BJ (cell line): ENCODE results near the gene SMARCC1. TPM values are rescaled to one million over a fixed set of nuclear protein-coding genes. Genes with fewer than 3 reads are reported as not detected.

Experiments used
- CTCF ChIA-PET: fragments of 350-600 bp; formaldehyde crosslinking; extraction: SDS; loops from one replicate; lab custom pipeline; 2021; ENCODE audit warnings: antibody characterized with exemption, inconsistent platforms; lab: Yijun Ruan, JAX
- POLR2A ChIA-PET: fragments of 300-600 bp; sonication (Branson Sonifier 250); formaldehyde crosslinking; extraction: SDS; loops from one replicate; lab custom pipeline; 2021; ENCODE audit warnings: antibody characterized with exemption; lab: Charles Lee
- DNase-seq: peaks from one replicate; pipeline ENCODE4 v3.0.0-alpha.2; 2011; ENCODE audit warnings: low read depth
- H3K27me3 ChIP-seq: 2 replicates; pipeline ENCODE4 v1.6.0; 2011; ENCODE audit warnings: low read length; ENCODE audit not compliant: control insufficient read depth, insufficient read depth
- H3K36me3 ChIP-seq: 2 replicates; pipeline ENCODE4 v1.5.1; 2011; ENCODE audit warnings: low read length; ENCODE audit not compliant: control insufficient read depth, insufficient read depth
- H3K4me3 ChIP-seq: 2 replicates; pipeline ENCODE4 v1.5.1; 2011; ENCODE audit warnings: low read depth, mild to moderate bottlenecking, control low read depth, low read length
- polyA plus RNA-seq: library from polyadenylated mRNA; depleted of rRNA; stranded (reverse); fragments of >200 nt; gene quantifications from 2 replicates; pipeline ENCODE4 v1.2.3, GENCODE V29; 2011
- TF ChIP-seq, protein P1 (sequence below): IDR thresholded peaks from 2 replicates; pipeline ENCODE4 v1.5.1; 2011; ENCODE audit warnings: low read depth, mild to moderate bottlenecking, control low read depth, inconsistent platforms, low read length, moderate library complexity; ENCODE audit not compliant: insufficient read depth

Gene SMARCC1
- polyA plus RNA-seq, 1 experiment, result 25.8 TPM

DNA sequence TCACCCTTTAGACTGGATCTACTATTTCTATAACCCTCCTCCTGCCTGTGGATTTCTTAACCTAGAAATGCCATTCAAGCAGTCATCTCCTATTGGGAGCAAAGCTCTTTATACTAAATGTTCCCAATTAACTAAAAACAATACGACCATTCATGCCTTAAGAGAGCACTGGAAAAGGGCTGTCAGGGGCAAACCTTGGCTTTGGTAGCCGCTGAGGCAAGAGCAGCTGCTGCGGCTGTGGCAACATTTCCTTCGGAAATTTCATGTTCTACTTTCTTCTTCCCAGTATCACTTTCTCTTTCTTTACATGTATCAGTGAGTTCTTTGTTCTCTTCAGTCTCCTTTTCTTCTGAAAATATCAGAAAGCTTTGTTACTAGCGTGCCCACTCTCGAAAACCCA lies 146.7 kb downstream of the SMARCC1 start:
- no peak overlapping the region for H3K4me3 ChIP-seq
- H3K36me3 ChIP-seq, result peaks cover 7% of the 10 kb centered on the region; the same call in 1 of the 2 replicates
- H3K27me3 ChIP-seq, result no peaks in the 10 kb centered on the region
- ChIA-PET POLR2A (no interaction called here), CTCF (interaction anchor here (0.9 to 1.6 kb wide), 4 partner anchors 10 to 31 kb away, joined by 3 to 5 read pairs (median 3); no protein-coding TSS in a partner anchor)
- TF ChIP-seq, protein P1, sequence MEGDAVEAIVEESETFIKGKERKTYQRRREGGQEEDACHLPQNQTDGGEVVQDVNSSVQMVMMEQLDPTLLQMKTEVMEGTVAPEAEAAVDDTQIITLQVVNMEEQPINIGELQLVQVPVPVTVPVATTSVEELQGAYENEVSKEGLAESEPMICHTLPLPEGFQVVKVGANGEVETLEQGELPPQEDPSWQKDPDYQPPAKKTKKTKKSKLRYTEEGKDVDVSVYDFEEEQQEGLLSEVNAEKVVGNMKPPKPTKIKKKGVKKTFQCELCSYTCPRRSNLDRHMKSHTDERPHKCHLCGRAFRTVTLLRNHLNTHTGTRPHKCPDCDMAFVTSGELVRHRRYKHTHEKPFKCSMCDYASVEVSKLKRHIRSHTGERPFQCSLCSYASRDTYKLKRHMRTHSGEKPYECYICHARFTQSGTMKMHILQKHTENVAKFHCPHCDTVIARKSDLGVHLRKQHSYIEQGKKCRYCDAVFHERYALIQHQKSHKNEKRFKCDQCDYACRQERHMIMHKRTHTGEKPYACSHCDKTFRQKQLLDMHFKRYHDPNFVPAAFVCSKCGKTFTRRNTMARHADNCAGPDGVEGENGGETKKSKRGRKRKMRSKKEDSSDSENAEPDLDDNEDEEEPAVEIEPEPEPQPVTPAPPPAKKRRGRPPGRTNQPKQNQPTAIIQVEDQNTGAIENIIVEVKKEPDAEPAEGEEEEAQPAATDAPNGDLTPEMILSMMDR, result no peak
- no peak for DNase-seq

DNA sequence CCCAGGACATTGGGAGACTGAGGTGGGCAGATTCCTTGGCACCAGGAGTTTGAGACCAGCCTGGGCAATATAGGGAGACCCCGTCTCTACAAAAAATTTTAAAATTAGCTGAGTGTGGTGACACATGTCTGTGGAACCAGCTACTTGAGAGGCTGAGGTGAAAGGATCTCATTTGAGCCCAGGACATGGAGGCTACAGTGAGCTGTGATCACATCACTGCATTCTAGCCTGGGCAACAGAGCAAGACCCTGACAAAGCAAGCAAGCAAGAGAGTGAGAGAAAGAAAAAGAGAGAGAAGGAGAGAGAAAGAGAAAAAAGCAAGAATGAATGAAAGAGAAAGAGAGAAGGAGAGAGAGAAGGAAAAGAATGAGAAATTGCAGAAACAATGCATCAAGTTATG lies 150.9 kb downstream of the SMARCC1 start:
- Histone ChIP-seq H3K36me3 (peaks cover 12% of the 10 kb centered on the region), H3K4me3 (no peak overlapping the region), H3K27me3 (no peaks in the 10 kb centered on the region)
- TF ChIP-seq, protein P1, result no peak
- POLR2A ChIA-PET, result no interaction called here
- DNase-seq, result no peak
- CTCF ChIA-PET, result no interaction called here

DNA sequence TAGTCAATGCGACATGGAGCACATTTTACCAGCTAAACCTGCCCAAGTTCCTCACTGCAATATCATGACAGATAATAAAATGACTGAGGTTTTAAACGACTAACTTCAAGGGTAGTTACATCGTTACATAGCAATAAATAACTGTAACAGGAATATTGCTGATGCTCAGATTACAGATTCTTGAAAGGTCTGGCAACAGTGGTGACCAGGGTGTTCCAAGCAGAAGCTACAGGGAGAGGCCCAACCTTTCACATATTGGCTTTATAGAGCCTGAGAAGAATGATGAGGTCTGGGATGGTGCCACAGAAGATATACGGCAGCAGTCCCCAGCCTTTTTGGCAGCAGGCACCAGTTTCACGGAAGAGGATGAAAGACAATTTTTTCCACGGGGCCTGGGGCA lies 151.9 kb downstream of the SMARCC1 start:
- Histone ChIP-seq H3K4me3 (no peak overlapping the region), H3K27me3 (no peaks in the 10 kb centered on the region), H3K36me3 (peaks cover 8% of the 10 kb centered on the region)
- DNase-seq, result no peak
- ChIA-PET POLR2A (no interaction called here), CTCF (interaction anchor here (0.5 kb wide), 1 partner anchor 933 kb away, joined by 5 read pairs; no protein-coding TSS in a partner anchor)
- TF ChIP-seq, protein P1, result no peak

DNA sequence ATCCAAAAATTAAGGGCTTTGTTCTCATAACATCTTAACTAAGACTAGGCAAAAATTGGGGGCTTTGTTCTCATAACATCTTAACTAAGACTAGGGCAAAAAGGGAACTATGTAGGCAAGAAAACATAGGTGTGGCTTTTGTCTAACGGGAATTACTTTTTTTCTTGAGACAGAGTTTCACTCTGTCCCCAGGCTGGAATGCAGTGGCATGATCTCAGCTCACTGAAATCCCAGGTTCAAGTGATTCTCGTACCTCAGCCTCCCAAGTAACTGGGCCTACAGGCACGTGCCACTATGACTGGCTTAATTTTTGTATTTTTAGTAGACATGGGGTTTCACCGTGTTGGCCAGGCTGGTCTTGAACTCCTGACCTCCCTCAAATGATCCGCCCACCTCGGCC lies 153.3 kb downstream of the SMARCC1 start:
- POLR2A ChIA-PET, result no interaction called here
- CTCF ChIA-PET, result interaction anchor here (0.7 to 1.7 kb wide), 2 partner anchors 12 to 116 kb away, joined by 3 to 7 read pairs; no protein-coding TSS in a partner anchor
- H3K36me3 ChIP-seq, result peaks cover 6% of the 10 kb centered on the region
- H3K27me3 ChIP-seq, result no peaks in the 10 kb centered on the region
- DNase-seq, result no peak
- TF ChIP-seq, protein P1, result no peak
- no peak overlapping the region for H3K4me3 ChIP-seq

DNA sequence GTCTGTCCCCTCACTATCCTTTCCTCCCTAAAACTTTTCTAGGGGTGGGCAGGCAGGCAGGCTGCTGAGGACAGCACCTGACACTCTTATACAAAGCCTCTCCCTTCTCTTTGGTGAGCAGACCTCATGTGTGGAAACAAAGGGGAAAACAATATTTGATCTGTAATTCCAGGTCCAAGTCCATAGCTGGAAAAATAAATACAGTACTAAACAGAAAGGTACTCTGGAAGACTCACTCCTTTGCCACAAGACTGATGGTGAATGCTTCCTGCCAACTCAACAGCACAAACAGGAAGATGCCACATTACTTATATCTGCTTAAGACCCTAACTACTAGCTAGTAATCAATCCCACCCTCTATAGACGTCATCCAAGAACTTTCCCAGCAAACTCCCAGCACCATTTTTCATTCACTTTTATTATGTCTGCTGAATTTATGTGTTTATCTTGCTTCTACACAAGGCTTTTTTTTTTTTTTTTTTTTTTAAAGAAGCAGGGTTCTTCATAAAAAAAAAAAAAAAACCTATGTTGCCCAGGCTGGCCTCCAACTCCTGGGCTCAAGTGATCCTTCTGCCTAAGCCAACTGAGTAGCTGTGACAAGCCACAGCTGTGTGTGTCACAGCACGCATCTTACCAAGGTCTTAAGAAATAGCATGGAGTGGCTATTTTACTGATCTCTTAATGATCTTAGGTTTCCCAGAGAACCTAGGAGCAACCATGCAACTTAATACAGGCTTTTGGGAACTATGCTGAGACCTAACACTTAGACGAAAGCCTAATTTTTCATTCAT lies 158.8 kb downstream of the SMARCC1 start:
- Histone ChIP-seq H3K27me3 (no peaks in the 10 kb centered on the region), H3K4me3 (no peak overlapping the region), H3K36me3 (peaks cover 4% of the 10 kb centered on the region; the same call in 1 of the 2 replicates)
- CTCF ChIA-PET, result interaction anchor here (1.3 kb wide), 1 partner anchor 12 kb away, joined by 3 read pairs; no protein-coding TSS in a partner anchor
- POLR2A ChIA-PET, result no interaction called here
- TF ChIP-seq, protein P1, result no peak
- no peak for DNase-seq
